SKM-1 treated with dmso at 0.1 percent for 144 hours (cell line): ENCODE data around the gene RASGRF1.
"Not testable (repeated sequence)": the region's sequence is repeated elsewhere in the genome, so short reads cannot be mapped to it uniquely, and the experiment has no call there.

Experiments used
- DNase-seq: peaks from one replicate; lab custom pipeline; 2025; ENCODE audit not compliant: unreplicated experiment; lab: John Stamatoyannopoulos, UW

Gene RASGRF1

DNA sequence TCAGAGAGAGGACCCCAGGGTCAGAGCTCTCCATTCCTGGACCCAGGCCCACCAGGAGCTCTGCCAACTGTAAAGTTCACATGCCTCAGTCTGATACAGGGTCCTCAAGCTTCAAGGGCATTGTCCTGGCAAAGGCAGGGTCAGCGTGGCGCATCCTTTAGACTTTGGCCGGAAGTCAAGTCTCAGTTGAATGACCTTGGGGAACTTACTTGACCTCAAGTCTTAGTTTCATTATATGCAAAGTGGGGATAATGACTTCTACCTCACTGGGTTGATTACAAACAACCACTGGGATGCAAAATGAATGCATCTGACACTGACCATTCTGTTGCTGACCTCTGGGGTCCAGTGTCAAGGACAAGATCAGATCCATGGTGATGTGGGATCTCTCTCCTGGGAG, 75.2 kb downstream of the RASGRF1 start:
- no peak for DNase-seq

- no peak for DNase-seq
These were observed 80.3 kb downstream of the RASGRF1 start for GRCh38 chr15:79010278-79010677.

- DNase-seq, result no peak
These were observed 81.2 kb downstream of the RASGRF1 start for GRCh38 chr15:79009379-79009778.

GRCh38 chr15:79008659-79009058, 81.9 kb downstream of the RASGRF1 start:
- no peak for DNase-seq

- DNase-seq, result peak; percentile 27
These were observed 83.5 kb downstream of the RASGRF1 start for GRCh38 chr15:79007066-79007465.

DNA sequence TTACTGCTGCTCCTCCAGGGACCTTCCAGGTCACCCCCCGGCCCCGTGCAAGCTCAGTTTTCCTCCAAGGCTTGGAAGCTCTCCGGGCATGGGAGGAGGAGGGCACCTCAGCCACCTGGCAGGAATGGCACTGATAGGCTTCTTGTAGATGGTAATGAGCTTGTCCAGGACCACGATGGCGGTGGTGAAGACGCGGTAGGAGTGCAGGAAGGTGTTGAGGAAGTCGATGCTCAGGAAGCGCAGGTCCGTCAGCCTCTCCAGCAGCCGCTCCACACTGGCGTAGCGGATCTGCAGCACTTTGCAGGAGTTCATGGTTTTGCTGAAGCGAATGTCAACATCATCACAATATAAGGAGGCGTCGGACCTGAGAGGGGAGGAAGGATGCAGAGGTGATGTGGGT, 84.5 kb downstream of the RASGRF1 start:
- no peak for DNase-seq

- DNase-seq, result peak; percentile 84
These were observed 86.2 kb downstream of the RASGRF1 start for GRCh38 chr15:79004336-79004735.

GRCh38 chr15:79003896-79004295, 86.7 kb downstream of the RASGRF1 start:
- no peak for DNase-seq

DNA sequence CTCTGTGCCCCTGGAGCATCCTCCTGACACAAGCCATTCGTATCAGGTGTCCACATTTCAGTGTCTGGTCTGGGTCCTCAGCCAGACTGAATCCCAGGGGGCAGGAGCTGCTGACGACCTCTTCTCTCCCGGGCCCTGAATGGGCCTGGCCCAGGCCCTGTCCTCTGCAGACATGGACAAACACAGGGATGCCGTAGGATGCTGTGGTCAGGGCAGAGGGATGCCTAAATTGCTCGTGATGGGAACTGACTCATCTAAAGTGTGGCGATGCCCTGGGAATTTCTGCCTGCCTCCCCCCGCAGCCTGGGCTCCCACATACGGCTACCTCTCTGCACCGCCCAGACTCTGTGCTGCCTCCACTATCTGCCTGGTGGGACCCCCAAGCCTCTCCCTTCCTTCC, 87.3 kb downstream of the RASGRF1 start:
- DNase-seq, result no peak

- no peak for DNase-seq
These were observed 88.0 kb downstream of the RASGRF1 start for GRCh38 chr15:79002581-79002980.

DNA sequence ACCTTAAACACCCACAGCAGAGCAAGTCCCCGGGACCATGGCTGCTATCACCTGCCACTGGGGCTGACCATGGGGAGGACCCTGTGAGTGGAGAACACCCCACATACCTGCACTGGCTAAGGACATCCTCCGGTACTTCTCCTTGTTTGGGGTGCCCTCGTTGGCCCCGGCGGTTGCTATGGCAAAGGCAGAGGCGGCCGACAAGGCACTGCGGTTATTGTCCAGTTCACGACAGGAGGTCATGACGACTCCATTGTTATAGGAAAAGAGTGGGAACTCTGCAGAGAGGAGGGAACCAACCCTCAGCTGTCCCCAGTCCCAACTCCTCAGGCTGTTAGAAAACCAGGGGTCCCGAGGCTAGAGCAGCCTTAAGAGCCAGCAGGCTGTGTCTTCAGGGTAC, 90.9 kb downstream of the RASGRF1 start:
- no peak for DNase-seq

- DNase-seq, result no peak
These were observed 92.1 kb downstream of the RASGRF1 start for GRCh38 chr15:78998526-78998925.

GRCh38 chr15:78997981-78998499, 92.5 kb downstream of the RASGRF1 start:
- no peak for DNase-seq

GRCh38 chr15:78996894-78997275, 93.7 kb downstream of the RASGRF1 start:
- no peak for DNase-seq

- no peak for DNase-seq
These were observed 94.4 kb downstream of the RASGRF1 start for GRCh38 chr15:78995921-78996893.

GRCh38 chr15:78995161-78995560, 95.4 kb downstream of the RASGRF1 start:
- not testable (repeated sequence) for DNase-seq

- no peak for DNase-seq
These were observed 96.5 kb downstream of the RASGRF1 start for GRCh38 chr15:78993931-78994530.

DNA sequence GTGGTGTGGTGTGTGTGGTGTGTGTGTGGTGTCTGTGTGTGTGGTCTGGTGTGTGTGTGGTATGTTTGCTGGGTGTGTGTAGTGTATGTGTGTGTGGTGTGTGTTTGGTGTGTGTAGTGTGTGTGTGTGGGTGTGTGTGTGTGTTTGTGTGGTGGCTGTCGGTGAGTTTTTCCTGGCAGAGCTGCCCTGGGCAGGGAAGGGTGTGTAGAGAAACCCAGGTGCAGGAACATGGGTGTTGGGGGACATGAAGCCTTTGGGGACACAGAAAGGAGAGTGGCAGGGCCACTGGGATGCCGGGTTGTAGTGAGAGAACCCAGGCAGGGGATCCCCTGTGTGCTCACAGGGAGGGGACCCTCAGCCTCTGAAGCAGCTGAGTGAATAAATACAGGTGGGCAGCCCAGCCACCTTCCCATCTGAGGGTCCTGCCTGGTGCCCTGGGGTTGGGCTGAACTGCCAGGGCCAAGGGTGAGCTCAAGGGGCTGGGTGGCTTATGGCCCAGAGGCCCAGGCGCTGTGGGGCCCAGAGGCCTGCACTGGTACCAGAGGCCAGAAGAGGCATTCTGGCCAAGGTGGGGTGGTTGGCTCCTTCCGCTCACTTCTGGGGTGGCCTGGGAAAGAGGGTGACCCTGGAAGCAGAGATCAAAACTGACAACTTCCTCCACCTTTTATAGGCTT, 97.2 kb downstream of the RASGRF1 start:
- DNase-seq, result no peak

GRCh38 chr15:78992416-78993256, 97.9 kb downstream of the RASGRF1 start:
- no peak for DNase-seq

DNA sequence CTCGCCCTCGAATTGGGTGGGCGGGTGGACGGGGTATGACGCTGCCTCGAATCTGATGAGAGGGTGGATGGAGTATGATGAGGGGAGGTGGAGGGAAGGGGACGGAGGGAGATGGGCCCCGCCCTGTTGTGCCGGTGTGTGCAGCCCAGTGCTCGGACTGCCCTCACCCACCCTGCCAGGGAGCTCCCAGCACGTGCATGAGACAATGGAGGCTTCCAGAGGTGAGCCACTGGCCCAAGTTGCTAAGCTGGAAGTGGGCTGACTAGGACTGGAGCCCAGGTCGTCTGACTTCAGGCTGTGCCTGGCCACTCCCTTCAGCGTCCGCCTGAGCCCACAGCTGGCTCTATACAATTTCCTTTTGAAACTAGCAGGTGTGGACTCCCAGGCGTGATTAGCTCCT, 98.7 kb downstream of the RASGRF1 start:
- DNase-seq, result no peak

DNA sequence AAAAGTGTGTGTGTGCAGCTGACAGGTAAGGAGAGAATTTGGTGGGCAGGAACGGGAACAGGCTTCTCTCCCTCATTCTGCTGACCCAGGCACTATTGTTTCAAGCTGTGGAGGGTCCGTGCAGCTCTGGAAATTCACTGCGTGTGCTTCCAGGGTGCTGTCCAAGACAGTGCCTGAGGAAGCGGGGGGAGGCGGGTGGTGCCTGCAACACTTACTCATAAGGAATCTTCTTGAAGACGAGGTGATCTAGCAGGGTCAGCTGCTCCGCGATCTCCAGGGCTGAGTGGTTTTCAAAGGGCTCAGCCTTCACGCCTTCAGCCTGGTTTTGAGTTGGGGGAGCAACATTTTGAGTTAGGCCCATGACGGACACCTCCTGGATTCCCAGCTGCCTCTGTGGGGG, 99.1 kb downstream of the RASGRF1 start:
- DNase-seq, result no peak
